Measurements from ENCODE around the gene MACROD2.

The MACROD2 gene

GRCh38 chr20:15252304-15252703, 1257.0 kb downstream of the MACROD2 start:
- TF ChIP-seq CTCF (conservative IDR thresholded peaks at IDR 0.05; ENCODE audit: low read depth): no peak
- H3K27ac ChIP-seq: no peak overlapping the region
- CTCF ChIA-PET: no interaction called here
- no peak for DNase-seq (ENCODE audit: low spot score)
- POLR2A ChIA-PET (ENCODE audit: low non-redundant PET): no interaction called here

- CTCF ChIA-PET: no interaction called here
- no peak for TF ChIP-seq CTCF (conservative IDR thresholded peaks at IDR 0.05; ENCODE audit: low read depth)
- H3K27ac ChIP-seq: no peak overlapping the region
- no peak for DNase-seq (ENCODE audit: low spot score)
- POLR2A ChIA-PET (ENCODE audit: low non-redundant PET): no interaction called here
These were observed 1258.1 kb downstream of the MACROD2 start for GRCh38 chr20:15253431-15253830.

- TF ChIP-seq CTCF (conservative IDR thresholded peaks at IDR 0.05; ENCODE audit: low read depth): no peak
- H3K27ac ChIP-seq: no peak overlapping the region
- CTCF ChIA-PET: interaction anchor here (0.6 kb wide), 2 partner anchors 43 to 1556 kb away, joined by 4 to 5 read pairs; no protein-coding TSS in a partner anchor
- POLR2A ChIA-PET (ENCODE audit: low non-redundant PET): no interaction called here
- DNase-seq (ENCODE audit: low spot score): no peak
These were observed 1261.6 kb downstream of the MACROD2 start for GRCh38 chr20:15256676-15257568.

GRCh38 chr20:15257569-15257870, 1262.2 kb downstream of the MACROD2 start:
- DNase-seq (ENCODE audit: low spot score): no peak
- CTCF ChIA-PET: interaction anchor here (0.6 kb wide), 1 partner anchor 43 kb away, joined by 5 read pairs; no protein-coding TSS in a partner anchor
- POLR2A ChIA-PET (ENCODE audit: low non-redundant PET): no interaction called here
- no peak for TF ChIP-seq CTCF (conservative IDR thresholded peaks at IDR 0.05; ENCODE audit: low read depth)
- H3K27ac ChIP-seq: no peak overlapping the region

GRCh38 chr20:15265581-15266309, 1270.4 kb downstream of the MACROD2 start:
- DNase-seq (ENCODE audit: low spot score): no peak

More at GRCh38 chr20:15265581-15266309, 1270.4 kb downstream of the MACROD2 start:
- CTCF ChIA-PET: interaction anchor here (0.5 kb wide), 1 partner anchor 528 kb away, joined by 3 read pairs; no protein-coding TSS in a partner anchor
- POLR2A ChIA-PET (ENCODE audit: low non-redundant PET): no interaction called here
- no peak for TF ChIP-seq CTCF (conservative IDR thresholded peaks at IDR 0.05; ENCODE audit: low read depth)
- no peak overlapping the region for H3K27ac ChIP-seq
